GM12872 (cell line): ENCODE measurements around the gene SNRNP200.
A peak's percentile ranks its signal among the peaks of the same experiment; 100 is the strongest.

ENCODE experiments used
- TF ChIP-seq, protein P1 (sequence below): IDR thresholded peaks from 3 replicates; pipeline ENCODE4 v1.5.1; 2011; ENCODE audit warnings: low read depth, mild to moderate bottlenecking, low read length, moderate library complexity; ENCODE audit not compliant: insufficient read depth

Gene SNRNP200

DNA sequence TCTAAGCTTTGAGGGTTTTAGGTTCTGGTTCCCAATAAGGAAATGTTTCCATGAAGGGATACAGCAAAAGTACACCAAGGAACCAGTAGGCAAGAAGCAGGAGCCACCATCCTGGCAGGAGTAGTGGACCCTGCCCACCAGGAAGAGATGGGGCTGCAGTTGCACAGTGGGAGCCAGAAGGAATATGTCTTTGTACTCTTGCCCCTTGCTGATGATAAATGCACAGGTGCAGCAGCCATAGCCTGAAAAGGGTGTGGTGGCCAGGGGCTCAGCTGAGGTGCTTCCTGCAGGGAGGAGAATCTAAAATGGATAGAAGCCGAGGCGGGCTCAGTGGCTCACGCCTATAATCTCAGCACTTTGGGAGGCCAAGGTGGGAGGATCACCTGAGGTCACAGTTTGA is 67.1 kb downstream of the SNRNP200 start:
- TF ChIP-seq, protein P1, sequence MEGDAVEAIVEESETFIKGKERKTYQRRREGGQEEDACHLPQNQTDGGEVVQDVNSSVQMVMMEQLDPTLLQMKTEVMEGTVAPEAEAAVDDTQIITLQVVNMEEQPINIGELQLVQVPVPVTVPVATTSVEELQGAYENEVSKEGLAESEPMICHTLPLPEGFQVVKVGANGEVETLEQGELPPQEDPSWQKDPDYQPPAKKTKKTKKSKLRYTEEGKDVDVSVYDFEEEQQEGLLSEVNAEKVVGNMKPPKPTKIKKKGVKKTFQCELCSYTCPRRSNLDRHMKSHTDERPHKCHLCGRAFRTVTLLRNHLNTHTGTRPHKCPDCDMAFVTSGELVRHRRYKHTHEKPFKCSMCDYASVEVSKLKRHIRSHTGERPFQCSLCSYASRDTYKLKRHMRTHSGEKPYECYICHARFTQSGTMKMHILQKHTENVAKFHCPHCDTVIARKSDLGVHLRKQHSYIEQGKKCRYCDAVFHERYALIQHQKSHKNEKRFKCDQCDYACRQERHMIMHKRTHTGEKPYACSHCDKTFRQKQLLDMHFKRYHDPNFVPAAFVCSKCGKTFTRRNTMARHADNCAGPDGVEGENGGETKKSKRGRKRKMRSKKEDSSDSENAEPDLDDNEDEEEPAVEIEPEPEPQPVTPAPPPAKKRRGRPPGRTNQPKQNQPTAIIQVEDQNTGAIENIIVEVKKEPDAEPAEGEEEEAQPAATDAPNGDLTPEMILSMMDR: no peak

DNA sequence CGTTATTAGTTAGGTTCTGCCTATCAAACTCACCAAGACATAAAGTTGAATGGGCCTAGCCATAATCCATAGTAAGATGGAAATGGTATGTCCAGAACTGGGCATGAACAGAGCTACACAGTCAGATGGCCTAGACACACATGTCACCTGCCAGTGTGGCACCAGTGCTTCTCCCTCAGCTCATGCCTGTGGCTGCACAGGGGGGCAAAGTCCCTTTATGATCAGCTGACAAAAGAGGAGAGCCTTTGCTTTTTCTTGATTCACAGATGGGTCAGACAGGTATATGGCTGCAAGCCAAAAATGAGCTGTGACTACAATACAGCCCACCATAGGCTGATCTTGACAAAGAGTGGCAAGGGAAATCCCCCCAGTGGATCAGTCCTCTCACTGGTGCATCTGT is 68.5 kb downstream of the SNRNP200 start:
- TF ChIP-seq, protein P1: no peak

DNA sequence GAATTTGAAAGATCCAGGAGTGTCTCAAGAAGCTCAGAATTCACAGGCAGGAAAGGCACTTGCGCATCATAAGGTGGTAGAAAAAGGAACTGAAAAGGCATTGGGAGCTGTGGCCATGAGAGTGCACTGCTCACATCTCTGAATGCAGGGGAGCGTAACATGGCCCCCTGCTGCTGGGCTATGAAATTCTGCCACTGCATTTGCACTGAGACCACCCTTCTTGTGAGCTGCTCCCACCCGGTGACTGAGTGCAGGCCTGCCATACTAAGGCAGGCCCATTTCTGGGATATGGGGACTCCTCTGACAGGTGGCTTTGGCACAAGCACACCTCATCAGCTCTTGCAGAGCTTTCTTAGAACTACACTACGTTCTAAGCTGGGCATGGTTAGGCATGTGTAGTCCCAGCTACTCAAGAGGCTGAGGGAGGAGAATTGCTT is 71.4 kb downstream of the SNRNP200 start:
- TF ChIP-seq, protein P1: peak; percentile 67

DNA sequence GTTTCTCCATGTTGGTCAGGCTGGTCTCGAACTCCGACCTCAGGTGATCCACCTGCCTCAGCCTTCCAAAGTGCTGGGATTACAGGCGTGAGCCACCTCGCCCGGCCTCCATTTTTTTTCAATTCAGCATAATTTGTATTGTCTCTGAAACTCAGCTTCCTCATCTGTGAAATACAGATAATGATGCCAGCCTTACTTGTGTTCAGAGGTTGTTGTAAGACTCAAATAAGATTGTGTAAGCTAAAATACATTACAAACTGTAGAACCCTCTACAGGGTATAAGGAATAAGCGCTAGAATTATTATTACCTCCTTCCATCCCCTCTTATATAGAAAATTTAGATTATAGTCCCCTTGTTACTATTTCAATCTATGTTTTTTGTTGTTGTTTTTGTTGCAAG is 71.9 kb downstream of the SNRNP200 start:
- TF ChIP-seq, protein P1: no peak

DNA sequence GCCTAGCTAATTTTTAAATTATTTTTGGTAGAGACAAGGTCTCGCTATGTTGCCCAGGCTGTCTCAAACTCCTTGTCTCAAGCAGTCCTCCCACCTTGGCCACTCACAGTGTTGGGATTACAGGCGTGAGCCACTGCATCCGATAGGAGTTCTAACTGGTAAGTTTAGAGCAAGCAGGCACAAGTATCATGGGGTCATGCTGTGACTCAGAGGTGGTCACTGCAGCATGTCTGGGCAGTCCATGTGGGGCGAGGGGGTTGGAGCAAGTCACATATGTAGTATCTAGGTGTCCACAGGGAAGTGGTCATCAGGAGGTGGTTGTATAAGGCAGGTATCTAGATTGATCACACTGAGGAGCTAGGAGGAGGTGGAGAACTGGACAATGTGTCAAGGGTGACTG is 74.0 kb downstream of the SNRNP200 start:
- TF ChIP-seq, protein P1: no peak

DNA sequence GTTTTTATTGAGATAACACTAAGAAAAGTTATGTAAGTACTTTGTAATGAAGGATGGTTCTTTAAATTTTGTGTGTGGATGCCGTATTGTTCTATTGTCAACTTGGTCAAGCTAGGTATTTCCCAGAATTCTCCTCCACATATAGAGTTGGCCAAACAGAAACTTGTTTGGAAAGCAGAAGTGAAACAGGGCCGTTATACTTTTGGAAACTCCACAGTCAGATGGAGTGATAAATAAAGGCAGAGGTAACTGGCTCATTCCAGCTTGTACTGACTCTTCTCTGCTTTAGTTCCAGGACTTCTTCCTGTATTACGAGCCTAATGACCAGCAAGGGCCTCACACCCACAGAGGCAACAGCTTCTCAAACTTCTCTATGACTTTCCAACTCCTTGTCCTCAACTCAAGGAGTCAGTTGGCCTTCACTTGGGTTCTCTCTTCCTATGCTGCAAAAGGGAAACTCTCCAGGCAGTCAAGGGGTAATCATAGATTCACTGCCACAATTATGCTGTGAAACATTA is 80.3 kb downstream of the SNRNP200 start:
- TF ChIP-seq, protein P1: no peak
